Pulmonary artery endothelial cell (primary cell): ENCODE data around the gene PFN4. TPM values are rescaled to one million over a fixed set of nuclear protein-coding genes. Genes with fewer than 3 reads are reported as not detected.

ENCODE experiments used
- DNase-seq: peaks from one replicate; pipeline ENCODE4 v3.0.0-alpha.2; 2011; ENCODE audit warnings: low read depth, low spot score
- total RNA-seq: library from RNA; depleted of rRNA; stranded (reverse); fragments of >200 nt; gene quantifications from 2 replicates; pipeline ENCODE4 v1.2.3, GENCODE V29; 2014

PFN4 gene
- total RNA-seq, 1 donor from 2014 or later: 0.59 TPM

DNA sequence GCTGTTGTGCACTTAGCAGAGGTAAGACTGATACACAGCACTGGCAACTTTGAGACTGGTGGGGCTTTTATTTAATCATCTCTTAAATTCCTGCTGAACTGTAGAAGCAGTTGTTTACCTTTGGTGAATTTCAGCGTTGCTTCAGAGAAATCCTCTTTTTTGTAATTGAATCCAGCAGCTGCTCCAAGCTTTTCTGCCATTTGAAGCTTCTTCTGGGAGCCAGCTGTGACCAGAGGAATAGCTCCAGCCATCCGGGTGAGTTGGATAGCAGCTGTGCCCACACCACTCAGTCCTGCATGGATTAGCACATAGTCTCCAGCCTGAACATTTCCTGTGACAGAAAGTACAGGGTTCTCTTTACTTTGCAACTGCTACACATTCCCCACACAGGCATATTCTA is 42.4 kb downstream of the PFN4 start:
- no peak for DNase-seq

- no peak for DNase-seq
Measured at GRCh38 chr2:24077879-24078278, 45.3 kb downstream of the PFN4 start.

- DNase-seq: no peak
Measured at GRCh38 chr2:24077535-24077877, 45.6 kb downstream of the PFN4 start.

DNA sequence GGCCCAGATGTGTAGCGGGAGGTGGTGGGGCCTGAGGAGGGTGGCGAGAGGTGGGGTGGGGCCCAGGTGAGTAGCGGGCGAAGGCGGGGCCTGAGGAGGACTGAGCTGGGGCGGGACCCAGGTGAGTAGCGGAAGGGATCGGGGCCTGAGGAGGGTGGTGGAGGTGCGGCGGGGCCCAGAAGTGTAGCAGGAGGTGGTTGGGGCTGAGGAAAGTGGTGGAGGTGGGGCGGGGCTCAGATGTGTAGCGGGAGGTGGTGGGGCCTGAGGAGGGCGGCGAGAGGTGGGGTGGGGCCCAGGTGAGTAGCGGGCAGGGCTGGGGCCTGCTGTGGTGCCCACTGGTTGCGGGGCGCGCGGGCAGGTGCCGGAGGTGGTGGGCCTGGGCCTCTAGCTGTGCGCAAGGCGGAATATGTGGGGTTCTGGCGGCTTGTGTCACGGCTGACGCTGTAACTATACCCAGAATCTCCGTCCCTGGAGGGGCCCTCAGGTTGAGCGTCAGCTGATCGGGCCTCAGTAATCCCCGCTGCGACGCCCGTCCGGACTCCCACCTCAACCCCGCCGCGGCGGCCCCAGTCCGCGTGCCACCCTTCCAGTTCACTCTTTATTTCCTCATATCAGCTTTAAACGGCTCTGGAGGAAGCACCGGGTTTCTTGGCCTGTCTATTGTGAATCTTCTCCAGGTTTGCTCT is 46.1 kb downstream of the PFN4 start:
- no peak for DNase-seq

DNA sequence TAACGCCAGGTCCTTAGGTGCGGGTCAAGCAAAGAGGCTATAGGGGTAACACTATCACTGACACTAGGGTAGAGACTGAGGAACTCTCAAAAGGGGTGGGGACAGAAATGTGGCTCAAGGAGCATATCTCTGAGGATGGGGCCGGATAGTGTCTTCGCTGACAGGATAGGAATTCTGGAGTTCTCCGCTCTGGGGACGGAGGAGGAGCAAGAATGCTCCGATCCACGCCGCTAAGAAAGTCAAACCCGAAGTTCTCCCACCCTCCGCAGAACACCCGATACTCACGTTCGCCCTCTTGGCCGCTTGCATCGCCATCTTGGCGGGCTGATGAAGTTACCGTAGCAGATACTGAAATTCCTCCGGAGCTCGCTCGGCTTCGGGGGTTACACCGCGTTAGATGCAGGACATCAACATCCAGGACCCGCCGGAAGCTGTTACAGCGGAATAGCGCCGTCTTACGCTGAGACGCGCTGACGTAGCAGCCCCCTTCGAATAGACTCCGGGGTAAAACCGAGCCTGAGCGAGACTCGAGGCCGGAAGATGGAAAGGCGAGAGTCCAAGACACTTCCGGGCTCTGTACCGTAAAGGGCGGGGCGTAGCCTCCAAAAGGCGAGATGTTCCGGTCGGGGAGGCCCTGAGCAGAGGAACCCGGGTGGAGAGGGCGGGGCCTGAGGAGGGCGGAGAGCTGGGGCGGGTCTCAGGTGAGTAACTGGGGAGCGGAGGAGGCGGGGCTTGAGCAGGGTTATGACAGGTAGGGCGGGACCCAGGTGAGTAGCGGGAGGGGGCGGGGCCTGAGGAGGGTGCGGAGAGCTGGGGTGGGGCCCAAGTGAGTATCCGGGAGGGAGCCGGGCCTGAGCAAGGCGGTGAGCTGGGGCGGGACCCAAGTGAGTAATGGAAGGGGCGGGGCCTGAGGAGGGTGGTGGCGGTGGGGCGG is 47.0 kb downstream of the PFN4 start, which contains the start of gene SF3B6:
SF3B6 (minus strand) TSS at position 412 of the 934 bp plus-strand sequence; CDS start at position 315, 97 bp downstream.
- peak; percentile 93 for DNase-seq

DNA sequence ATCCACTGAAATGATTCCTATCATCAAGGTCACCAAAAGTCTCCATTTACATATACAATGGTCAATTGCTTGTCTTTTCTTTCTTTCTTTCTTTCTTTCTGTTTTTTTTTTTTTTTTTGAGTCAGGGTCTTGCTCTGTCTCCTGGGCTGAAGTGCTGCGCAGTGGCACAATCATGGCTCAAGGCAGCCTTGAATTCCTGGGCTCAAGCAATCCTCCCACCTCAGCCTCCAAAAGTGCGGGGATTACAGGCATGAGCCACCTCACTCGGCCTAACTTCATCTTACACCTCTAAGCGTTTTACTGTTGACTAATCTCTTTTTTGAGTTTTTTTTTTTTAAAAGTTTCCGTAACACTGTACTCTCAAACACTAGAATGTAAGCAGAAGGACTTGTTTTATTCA is 47.9 kb downstream of the PFN4 start:
- DNase-seq: no peak

DNA sequence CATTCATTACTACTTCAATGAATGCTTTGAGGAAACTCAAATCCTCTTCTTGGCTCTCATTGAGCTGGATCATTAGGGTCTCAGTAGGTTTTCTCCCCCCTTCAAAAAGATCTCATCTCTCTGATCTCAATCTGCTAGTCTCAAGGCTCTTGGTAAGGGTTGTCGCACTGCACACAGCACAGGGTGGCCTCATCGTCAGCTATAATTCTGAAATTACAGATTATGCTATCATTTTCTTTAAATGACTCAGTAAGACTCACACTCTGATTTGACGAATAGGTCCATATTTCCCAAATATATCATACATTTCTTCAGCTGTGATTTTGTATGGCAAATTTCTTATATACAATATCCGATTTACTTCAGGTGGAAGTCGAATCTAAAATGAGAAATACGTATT is 49.3 kb downstream of the PFN4 start:
- DNase-seq: no peak

DNA sequence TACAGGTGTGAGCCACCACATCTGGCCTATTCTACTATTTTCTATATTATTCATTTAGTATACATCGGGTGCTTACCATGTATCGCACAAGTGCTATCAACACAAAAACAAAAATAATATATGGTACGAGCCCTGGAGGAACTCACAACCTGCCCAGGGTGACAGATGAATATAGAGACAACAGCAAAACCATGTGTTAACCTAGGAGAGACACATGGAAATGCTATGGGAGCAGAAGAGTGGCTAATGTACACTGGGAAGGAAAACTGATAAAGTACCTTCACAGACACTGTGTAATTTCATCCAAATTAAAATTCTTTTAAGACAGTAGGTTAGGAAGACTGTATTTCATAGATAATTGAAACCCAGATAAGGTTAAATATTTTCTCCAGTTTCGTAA is 50.9 kb downstream of the PFN4 start:
- DNase-seq: no peak

DNA sequence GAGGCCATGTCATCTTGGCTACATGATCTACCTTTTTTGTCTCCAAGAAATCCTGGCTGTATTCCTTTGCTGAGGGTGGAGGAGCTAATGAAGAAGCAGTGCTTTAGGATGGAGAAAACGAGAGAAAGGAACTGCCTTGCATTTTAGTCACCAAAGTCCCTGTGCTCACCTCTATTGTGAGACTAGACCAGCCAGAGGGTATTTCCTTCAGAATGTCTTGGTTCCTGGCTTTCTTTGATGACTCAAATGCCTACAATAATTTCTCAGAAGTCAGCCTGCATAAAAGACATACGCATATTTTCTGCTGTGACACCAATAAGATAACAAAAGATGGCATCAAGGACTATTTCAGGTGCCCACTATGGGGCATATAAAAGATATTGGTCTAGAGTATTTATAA is 57.8 kb downstream of the PFN4 start:
- no peak for DNase-seq

Other genes with a start within 250 kb of the PFN4 start
- gene ATAD2B, start 196.2 kb downstream of the PFN4 start, total RNA-seq: 11.4 and 14.5 TPM in 2 replicates
- 8.7 and 11.7 TPM in 2 replicates for gene UBXN2A, start 182.9 kb downstream of the PFN4 start, total RNA-seq
- gene MFSD2B, start 113.2 kb downstream of the PFN4 start, total RNA-seq: 0.26 and 0.35 TPM in 2 replicates
- gene WDCP, start 75.9 kb downstream of the PFN4 start, total RNA-seq: 11.3 and 23.4 TPM in 2 replicates
- gene FKBP1B, start 73.6 kb downstream of the PFN4 start, total RNA-seq: 21.8 and 22.8 TPM in 2 replicates
- gene SF3B6, start 47.0 kb downstream of the PFN4 start, total RNA-seq: 179 and 232 TPM in 2 replicates
- 57.5 and 75.2 TPM in 2 replicates for gene TP53I3, start 38.5 kb downstream of the PFN4 start, total RNA-seq
- gene FAM228B, start 135 bp upstream of the PFN4 start, total RNA-seq: 4.1 and 5.8 TPM in 2 replicates
- 0.14 and 0.46 TPM in 2 replicates for gene FAM228A, start 51.7 kb upstream of the PFN4 start, total RNA-seq
- gene ITSN2, start 237.2 kb upstream of the PFN4 start, total RNA-seq: 47.9 and 58.4 TPM in 2 replicates